NCI-H446 treated with DMSO at 0.1 percent for 48 hours (cell line): Measurements from ENCODE around the gene FGF5.
"Not testable (repeated sequence)": the region's sequence is repeated elsewhere in the genome, so short reads cannot be mapped to it uniquely, and the experiment has no call there.

Source experiments
- DNase-seq: peaks from one replicate; lab custom pipeline; 2025; lab: John Stamatoyannopoulos, UW

The FGF5 gene

GRCh38 chr4:80254114-80254513 lies 12.3 kb upstream of the FGF5 start:
- no peak for DNase-seq

DNA sequence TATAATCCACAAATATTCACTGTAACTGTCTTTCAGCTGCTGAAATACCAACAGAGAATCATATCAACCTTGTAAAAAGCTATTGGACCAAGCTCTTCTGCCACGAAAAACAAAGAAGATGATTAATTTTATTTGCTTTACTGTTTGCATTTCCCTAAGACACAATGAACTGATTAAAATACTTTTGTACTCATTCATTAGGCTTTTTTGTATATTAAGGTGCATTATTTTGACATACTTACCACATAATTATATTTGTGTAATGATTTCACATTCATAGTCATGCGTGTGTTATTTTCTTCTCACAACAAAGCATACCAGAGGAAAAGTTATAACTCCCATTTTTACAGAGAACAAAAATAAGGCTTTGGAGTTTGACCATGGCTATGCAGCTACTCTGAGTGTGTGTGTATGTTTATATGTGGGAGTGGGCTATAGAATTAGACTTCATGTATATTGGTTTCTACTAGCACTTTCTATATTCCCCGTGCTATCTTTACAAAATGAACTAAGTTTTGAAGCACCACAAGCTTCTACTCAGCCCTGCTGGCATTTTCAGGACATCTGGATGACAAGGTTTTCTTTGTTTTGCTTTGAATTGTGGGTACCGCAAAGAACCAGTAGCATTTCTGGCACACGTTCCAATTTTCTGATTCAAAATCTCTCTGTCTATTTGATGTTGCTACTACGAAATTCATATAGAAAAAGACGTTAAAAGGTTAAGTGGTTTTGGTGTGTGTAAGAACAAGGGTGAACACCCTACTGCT lies 11.0 kb upstream of the FGF5 start:
- no peak for DNase-seq

DNA sequence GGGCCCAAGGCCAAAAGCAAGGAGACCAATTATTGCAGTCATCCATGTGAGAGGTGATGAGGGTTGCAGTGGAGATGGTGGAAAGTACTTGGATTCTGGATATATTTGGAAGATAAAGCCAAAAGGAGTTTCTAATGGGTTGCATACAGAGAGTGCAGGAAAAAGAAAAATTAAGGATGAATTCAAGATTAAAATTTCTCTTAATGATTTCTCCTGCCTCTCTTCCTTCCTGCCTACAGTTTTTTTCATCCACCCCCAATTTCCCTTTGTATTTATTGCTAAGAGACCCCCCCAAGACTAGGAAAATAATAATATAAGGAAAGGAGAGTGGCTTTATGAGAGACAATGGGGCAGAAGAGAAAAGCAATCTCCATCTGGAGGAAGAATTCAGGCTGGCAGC lies 8.6 kb upstream of the FGF5 start:
- DNase-seq = no peak

GRCh38 chr4:80259012-80259411 lies 7.5 kb upstream of the FGF5 start:
- DNase-seq = no peak

DNA sequence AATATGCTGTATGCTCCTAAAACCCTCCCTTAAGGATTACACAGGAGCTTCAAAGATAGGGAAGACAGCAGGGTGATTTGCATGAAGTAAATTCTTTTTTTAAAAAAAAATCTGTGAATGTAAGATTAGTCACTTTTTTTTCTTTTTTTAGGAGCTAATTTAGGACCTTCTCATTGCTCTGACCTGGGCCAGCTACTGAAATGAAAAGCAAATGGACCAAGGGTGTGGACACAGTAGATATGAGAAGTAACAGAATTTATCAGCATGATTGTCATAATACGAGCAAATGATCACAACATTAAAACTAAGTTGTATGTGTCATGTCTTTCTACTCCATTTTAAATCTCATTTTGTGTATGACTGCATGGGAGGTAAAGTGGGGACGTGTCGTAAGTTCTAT lies 6.6 kb upstream of the FGF5 start:
- no peak for DNase-seq

- DNase-seq = no peak
These were observed 4.4 kb upstream of the FGF5 start for GRCh38 chr4:80261989-80262600.

DNA sequence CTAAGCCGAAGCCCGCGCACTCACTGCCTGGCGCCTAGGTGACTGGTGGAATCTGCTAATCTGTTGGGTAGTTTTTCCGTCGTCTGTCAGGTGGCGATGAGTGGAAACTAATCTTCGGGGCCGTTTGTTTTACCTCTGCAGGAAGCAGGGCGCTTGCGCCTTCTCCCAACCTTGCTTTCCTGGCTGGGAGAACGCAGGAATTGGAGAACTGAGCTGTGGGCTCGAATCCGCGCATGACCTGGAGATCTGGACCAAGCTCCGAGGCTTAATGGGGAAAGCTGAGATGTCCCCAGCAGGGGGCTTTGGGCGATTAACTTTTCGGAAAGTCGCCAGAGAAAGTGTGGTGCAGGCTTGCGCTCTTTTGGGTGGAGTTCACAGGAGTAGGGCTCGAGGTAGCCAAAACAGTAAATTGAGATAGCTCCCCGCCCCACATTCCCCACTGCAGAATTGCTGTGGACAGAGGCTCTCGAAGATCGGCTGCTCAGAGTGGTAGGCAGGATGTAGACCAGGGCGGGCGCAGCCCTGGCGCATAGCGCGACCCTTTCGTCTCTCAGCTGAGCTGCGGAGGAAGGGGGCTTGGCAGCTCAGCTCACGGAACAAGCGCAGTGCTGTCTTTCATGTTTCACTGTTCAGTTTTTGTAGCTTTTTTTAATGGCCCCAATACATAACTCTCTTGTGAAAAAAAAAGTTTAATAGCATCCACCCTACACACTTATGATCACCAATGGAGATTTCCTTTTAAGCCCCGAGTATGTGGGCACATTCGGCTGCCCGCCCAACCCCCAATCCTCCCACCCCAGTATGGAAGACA lies 2.7 kb upstream of the FGF5 start:
- DNase-seq = no peak

DNA sequence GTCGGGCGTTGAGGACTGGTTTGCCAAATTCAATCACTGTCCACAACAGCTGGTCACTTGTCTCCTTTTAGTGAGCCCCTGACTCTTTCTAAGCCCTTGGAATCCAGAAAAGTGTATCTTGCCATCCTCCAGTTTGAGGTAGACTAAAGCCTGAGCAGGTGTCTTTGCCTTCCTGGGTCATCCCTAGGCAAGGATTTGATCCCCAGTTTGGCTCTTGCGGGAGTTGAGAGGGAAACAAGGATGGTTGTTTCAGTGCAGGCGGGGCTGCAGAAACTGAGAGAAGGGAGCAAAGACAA lies 2.2 kb upstream of the FGF5 start:
- DNase-seq = no peak

DNA sequence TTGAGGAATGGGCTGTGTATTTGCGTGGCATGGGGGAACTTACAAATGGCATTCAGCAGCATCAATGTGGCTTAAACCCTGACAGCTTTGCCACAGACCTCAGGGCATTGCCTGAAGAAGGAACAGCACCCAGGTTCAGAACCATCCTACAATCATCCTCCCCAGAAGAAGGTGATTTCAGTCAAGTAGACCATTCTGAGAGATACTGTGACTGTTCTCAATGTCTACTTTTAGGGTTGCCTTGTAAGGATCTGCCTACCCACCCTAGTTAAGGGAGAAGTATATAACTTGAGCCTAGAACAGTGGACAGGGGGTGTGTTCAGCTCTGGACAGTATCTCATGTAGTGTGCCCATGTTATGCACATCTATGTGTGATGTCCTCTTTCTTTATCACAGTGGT lies 1.6 kb upstream of the FGF5 start:
- DNase-seq = no peak

DNA sequence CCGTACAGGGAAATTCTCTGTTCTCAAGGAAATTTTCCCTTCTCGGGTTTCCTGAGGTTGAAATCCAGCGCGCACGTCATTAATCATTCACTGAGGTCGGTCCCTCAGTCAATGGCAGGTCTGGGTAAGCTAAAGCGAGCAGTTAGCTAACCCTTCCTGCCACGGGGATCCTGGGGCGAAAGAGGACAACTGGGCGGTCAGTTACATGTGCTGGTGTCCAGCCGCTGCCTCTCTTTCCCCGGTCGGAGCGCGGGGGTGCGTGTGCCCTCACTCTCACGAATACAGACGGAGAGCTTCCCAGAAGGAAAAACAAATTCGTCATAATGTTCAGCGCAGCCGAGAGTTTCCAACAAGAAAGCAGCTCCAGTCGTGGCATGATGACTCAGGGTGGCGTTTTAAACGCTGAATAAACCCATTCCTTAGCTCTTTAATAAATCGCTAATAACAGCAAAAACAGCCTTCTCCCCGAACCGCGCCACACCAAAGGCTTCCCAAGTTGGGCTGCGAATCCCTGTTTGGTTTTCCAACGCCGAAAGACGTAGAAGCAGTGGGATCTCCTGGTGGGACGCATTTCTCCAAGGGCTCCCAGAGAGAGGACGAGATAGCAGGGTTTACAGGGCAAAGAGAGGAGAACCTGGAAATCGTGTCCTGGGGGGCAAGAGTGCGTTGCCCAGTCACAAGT lies 752 bp upstream of the FGF5 start:
- no peak for DNase-seq

DNA sequence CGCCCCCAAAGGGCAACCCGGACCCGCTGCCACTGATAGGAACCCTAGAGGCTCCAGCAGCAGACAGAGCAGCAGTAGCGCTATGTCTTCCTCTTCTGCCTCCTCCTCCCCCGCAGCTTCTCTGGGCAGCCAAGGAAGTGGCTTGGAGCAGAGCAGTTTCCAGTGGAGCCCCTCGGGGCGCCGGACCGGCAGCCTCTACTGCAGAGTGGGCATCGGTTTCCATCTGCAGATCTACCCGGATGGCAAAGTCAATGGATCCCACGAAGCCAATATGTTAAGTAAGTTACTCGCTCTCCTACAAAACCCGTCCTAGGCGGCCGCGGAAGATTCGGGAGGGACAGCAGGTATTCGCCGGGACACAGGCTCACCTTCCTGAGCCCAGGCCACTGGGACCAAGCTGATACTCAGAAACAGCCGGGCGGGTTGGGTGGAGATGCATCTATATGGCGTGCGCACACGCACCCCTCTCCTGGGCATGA lies 477 bp downstream of the FGF5 start:
- no peak for DNase-seq

GRCh38 chr4:80268081-80268823 lies 1.8 kb downstream of the FGF5 start:
- DNase-seq = no peak

DNA sequence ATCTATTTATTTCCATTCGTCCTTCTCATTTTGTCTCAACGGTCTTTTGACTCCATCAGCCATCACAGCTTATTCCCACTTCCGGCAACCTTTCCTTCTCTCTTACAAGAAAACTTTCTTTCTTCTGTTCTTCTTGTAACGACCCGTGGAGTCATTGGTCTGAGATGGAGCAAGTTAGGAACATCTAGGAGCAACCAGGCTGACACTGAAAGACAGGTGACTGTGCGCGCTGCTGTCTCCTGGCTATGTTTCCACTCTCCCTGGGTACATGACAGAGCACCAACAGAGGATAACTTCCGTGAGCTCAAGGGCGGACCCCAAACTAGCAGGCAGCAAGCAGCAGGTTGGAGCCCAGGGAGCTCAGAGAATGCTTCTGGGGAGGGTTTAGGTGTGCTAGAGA lies 2.5 kb downstream of the FGF5 start:
- no peak for DNase-seq

GRCh38 chr4:80270321-80270720 lies 3.9 kb downstream of the FGF5 start:
- DNase-seq = no peak

DNA sequence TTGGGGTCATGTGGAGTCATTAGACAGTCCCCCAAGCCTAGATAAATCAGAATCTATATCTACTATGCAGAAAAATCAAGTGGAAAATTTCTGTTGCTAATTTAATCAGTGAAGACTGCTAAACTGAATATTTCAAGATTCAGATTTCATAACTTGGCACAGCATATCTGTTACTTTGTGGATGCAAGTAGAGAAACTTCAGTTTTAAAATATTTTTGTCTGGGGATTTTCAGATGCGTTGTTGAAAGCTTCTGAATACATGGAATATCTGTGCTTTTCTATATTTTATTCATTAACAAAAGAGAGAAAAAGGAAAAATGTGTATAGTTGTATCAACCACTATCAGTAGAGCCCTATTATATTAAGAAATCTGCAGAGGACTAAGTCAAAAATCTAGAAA lies 4.4 kb downstream of the FGF5 start:
- no peak for DNase-seq

DNA sequence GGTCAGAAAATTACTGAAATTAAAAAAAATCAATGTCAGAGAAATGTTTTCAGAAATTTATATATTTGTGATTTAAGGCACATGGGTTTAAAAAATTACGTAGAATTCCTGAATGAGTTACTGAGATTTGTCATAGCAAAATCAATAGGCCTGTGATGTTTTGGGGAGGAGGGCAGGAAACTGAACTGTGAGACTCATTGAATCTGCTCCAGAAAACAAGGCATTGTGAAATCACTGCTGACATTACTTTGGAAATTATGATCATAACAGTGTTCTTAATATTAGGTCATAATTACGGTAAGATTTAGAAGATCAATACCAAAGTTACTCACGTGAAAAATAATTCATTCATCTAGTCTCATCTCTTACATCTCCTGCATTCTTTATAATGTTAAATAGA lies 5.3 kb downstream of the FGF5 start:
- DNase-seq = no peak

DNA sequence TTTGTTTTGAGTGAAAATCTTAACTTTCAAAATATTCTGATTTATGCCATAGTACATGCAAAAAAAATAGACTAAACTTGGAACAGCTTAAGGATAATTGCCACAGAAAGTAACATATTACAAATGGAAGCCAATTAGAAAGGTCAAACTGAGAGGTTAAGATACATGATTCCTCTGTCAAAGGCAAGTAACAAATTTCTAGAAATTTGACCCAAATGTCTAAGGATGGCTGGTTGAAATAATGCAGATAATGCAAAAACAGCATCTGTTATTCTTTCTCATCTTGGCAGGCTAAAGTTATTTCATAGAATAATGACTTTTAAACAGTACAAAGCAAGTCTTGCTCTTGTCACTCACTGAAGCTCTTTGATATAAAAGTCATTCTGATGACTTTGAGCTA lies 10.5 kb downstream of the FGF5 start:
- no peak for DNase-seq

DNA sequence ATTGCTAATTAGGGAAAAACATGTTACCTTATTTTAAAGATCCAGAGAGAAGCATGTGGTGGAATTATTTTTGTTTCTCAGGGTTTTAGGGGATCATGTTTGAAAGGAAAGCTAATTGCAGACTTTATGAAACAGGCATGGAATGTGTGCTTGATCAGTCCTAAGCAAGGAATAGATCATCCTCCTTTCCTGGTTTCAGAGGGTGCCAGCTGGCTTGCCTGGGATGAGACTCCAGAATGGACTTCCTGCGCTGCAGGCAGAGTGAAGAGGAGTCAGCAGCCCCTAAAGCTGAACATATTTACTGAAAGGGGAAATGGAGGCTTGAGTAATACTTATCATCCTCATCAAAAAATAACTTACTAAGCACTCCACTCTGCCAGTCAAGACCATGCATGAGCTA lies 13.3 kb downstream of the FGF5 start:
- DNase-seq = no peak

DNA sequence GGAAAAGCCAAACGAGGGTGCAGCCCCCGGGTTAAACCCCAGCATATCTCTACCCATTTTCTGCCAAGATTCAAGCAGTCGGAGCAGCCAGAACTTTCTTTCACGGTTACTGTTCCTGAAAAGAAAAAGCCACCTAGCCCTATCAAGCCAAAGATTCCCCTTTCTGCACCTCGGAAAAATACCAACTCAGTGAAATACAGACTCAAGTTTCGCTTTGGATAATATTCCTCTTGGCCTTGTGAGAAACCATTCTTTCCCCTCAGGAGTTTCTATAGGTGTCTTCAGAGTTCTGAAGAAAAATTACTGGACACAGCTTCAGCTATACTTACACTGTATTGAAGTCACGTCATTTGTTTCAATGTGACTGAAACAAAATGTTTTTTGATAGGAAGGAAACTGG lies 20.0 kb downstream of the FGF5 start:
- no peak for DNase-seq

- DNase-seq = not testable (repeated sequence)
These were observed 24.2 kb downstream of the FGF5 start for GRCh38 chr4:80290665-80291064.

DNA sequence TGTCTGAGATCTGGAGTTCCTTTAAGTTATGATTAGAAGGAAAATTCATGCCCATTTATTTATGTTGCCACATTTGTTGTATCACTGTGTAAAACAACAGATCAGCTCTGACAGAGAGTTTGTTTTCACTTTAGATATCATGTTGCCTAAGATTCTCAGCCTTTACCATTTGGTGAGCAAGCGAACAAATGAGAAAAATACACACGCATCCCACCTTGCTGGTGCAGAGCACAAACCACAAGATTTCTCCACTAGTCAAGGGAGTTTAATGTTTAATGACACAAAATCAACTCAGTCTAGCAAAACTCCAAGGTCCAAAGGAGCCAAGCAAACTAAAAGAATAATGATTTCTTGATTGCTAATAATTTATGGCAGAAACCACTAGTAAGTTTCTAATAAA lies 27.7 kb downstream of the FGF5 start:
- no peak for DNase-seq

DNA sequence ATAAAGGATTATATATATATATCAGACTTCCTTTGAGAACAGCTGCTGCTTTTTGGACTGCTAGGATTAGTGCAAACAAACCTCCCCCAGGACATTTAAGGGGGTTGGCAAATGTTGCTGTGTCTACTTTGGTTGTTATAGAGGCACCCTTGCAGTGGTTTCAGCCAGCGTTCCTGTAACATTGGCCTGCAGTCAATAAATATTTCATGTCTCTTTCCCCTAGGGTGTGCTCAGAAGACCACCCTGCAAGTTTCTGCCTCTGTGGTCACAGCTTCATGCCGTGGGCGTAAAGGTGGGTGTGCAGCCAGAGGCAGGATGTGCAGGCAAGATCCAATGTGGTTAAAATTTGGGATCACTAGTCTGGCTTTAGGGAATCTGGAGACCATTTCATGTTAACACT lies 28.9 kb downstream of the FGF5 start:
- no peak for DNase-seq
